ENCODE data around the gene SLC28A2. TPM values are rescaled to one million over a fixed set of nuclear protein-coding genes. Genes with fewer than 3 reads are reported as not detected.
A peak's percentile ranks its signal among the peaks of the same experiment; 100 is the strongest.

The SLC28A2 gene
- total and polyA plus RNA-seq, 9 of the 15 experiments (the other 6 are each of a cell fraction or from before 2014, with no cell fraction given): 0.03 to 0.04 TPM; not detected in 7

DNA sequence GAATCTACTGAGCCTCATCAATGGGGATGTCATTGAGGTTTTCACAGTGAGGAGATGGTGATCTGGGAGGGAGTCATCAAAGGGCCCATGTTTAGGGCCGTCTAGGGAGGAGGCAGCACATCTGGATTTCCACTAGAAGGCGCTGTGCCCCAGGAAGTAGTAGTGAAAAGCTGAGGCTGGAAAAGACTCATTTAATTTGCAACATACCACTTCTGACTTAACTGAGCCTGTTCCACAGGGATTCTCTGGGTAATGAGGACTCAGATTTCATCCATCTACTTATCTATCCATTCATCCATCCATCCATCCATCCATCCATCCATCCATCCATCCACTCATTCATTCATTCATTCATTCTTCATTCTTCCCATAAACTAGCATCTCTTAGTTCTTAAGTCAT, 46.8 kb upstream of the SLC28A2 start (continued):
- TF ChIP-seq, protein P1, sequence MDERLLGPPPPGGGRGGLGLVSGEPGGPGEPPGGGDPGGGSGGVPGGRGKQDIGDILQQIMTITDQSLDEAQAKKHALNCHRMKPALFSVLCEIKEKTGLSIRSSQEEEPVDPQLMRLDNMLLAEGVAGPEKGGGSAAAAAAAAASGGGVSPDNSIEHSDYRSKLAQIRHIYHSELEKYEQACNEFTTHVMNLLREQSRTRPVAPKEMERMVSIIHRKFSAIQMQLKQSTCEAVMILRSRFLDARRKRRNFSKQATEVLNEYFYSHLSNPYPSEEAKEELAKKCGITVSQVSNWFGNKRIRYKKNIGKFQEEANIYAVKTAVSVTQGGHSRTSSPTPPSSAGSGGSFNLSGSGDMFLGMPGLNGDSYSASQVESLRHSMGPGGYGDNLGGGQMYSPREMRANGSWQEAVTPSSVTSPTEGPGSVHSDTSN (CRISPR knock-in tag; IDR thresholded peaks at IDR 0.05; ENCODE audit: low read depth): no peak
- TF ChIP-seq, protein P1 (tag; conservative IDR thresholded peaks at IDR 0.05; ENCODE audit: low read depth): no peak
- TF ChIP-seq, protein P2, sequence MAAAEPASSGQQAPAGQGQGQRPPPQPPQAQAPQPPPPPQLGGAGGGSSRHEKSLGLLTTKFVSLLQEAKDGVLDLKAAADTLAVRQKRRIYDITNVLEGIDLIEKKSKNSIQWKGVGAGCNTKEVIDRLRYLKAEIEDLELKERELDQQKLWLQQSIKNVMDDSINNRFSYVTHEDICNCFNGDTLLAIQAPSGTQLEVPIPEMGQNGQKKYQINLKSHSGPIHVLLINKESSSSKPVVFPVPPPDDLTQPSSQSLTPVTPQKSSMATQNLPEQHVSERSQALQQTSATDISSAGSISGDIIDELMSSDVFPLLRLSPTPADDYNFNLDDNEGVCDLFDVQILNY (CRISPR knock-in tag; IDR thresholded peaks at IDR 0.05): no peak
- TF ChIP-seq PCBP2 (IDR thresholded peaks at IDR 0.05; ENCODE audit: low read depth, low read length, poor library complexity, severe bottlenecking) (no peak), SMAD3 (CRISPR knock-in tag; conservative IDR thresholded peaks at IDR 0.05) (no peak), KLF16 (IDR thresholded peaks at IDR 0.05) (peak; percentile 53; the same call in 1 of the 2 replicates), RAD21 (CRISPR knock-in tag; conservative IDR thresholded peaks at IDR 0.05 in 1 of 2, IDR thresholded peaks at IDR 0.05 in 1 of 2) (peak; percentile 70 to 86), ZNF253 (CRISPR knock-in tag; conservative IDR thresholded peaks at IDR 0.05) (no peak), EP300 (IDR thresholded peaks at IDR 0.05; ENCODE audit: low read length) (no peak), ZNF134 (CRISPR knock-in tag; conservative IDR thresholded peaks at IDR 0.05) (no peak), SOX6 (IDR thresholded peaks at IDR 0.05) (no peak), CBFA2T2 (conservative IDR thresholded peaks at IDR 0.05) (no peak), KLF13 (tag; IDR thresholded peaks at IDR 0.05; ENCODE audit: borderline replicate concordance, low read depth) (no peak)
- TF ChIP-seq, protein P3, sequence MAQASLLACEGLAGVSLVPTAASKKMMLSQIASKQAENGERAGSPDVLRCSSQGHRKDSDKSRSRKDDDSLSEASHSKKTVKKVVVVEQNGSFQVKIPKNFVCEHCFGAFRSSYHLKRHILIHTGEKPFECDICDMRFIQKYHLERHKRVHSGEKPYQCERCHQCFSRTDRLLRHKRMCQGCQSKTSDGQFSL (CRISPR knock-in tag; IDR thresholded peaks at IDR 0.05): no peak
- TF ChIP-seq, protein P3 (tag; IDR thresholded peaks at IDR 0.05): no peak
- TF ChIP-seq, protein P4, sequence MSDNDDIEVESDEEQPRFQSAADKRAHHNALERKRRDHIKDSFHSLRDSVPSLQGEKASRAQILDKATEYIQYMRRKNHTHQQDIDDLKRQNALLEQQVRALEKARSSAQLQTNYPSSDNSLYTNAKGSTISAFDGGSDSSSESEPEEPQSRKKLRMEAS (CRISPR knock-in tag; IDR thresholded peaks at IDR 0.05): no peak
- TF ChIP-seq, protein P5, sequence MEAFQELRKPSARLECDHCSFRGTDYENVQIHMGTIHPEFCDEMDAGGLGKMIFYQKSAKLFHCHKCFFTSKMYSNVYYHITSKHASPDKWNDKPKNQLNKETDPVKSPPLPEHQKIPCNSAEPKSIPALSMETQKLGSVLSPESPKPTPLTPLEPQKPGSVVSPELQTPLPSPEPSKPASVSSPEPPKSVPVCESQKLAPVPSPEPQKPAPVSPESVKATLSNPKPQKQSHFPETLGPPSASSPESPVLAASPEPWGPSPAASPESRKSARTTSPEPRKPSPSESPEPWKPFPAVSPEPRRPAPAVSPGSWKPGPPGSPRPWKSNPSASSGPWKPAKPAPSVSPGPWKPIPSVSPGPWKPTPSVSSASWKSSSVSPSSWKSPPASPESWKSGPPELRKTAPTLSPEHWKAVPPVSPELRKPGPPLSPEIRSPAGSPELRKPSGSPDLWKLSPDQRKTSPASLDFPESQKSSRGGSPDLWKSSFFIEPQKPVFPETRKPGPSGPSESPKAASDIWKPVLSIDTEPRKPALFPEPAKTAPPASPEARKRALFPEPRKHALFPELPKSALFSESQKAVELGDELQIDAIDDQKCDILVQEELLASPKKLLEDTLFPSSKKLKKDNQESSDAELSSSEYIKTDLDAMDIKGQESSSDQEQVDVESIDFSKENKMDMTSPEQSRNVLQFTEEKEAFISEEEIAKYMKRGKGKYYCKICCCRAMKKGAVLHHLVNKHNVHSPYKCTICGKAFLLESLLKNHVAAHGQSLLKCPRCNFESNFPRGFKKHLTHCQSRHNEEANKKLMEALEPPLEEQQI (IDR thresholded peaks at IDR 0.05): no peak
- TF ChIP-seq, protein P6, sequence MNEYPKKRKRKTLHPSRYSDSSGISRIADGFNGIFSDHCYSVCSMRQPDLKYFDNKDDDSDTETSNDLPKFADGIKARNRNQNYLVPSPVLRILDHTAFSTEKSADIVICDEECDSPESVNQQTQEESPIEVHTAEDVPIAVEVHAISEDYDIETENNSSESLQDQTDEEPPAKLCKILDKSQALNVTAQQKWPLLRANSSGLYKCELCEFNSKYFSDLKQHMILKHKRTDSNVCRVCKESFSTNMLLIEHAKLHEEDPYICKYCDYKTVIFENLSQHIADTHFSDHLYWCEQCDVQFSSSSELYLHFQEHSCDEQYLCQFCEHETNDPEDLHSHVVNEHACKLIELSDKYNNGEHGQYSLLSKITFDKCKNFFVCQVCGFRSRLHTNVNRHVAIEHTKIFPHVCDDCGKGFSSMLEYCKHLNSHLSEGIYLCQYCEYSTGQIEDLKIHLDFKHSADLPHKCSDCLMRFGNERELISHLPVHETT (CRISPR knock-in tag; conservative IDR thresholded peaks at IDR 0.05 in 1 of 2, IDR thresholded peaks at IDR 0.05 in 1 of 2): no peak
- TF ChIP-seq, protein P7, sequence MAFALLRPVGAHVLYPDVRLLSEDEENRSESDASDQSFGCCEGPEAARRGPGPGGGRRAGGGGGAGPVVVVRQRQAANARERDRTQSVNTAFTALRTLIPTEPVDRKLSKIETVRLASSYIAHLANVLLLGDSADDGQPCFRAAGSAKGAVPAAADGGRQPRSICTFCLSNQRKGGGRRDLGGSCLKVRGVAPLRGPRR (CRISPR knock-in tag; IDR thresholded peaks at IDR 0.05): no peak
